ENCODE data around the gene TMEM163.

TMEM163 gene

DNA sequence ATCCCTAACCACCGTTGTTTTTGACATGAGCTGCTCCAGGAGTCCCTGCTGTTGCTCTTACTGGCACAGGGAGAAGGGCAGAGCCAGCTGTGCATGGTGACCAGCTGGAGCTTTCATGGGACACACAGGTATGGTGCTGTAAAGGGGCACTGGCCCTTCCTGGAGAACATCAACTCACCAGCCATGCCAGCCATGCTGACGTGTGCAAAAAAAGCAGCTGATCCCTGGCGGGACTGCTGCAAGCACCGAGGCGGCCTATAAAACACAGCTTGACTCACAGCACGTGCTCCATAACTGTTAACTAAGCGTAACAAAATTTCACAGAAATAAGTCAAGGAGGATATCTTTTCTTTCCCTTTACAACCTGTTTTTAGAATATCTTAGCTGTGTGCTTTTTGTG, 165.1 kb downstream of the TMEM163 start:
- ChIA-PET POLR2A (no interaction called here), CTCF (interaction anchor here (1.2 to 1.7 kb wide), 2 partner anchors 12 to 18 kb away, joined by 3 to 4 read pairs; no protein-coding TSS in a partner anchor)
- TF ChIP-seq, protein P1, sequence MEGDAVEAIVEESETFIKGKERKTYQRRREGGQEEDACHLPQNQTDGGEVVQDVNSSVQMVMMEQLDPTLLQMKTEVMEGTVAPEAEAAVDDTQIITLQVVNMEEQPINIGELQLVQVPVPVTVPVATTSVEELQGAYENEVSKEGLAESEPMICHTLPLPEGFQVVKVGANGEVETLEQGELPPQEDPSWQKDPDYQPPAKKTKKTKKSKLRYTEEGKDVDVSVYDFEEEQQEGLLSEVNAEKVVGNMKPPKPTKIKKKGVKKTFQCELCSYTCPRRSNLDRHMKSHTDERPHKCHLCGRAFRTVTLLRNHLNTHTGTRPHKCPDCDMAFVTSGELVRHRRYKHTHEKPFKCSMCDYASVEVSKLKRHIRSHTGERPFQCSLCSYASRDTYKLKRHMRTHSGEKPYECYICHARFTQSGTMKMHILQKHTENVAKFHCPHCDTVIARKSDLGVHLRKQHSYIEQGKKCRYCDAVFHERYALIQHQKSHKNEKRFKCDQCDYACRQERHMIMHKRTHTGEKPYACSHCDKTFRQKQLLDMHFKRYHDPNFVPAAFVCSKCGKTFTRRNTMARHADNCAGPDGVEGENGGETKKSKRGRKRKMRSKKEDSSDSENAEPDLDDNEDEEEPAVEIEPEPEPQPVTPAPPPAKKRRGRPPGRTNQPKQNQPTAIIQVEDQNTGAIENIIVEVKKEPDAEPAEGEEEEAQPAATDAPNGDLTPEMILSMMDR (IDR thresholded peaks at IDR 0.05; ENCODE audit: control extremely low read depth, extremely low read depth, low read depth, missing control alignments): no peak
- no peak for DNase-seq (ENCODE audit: extremely low spot score)

DNA sequence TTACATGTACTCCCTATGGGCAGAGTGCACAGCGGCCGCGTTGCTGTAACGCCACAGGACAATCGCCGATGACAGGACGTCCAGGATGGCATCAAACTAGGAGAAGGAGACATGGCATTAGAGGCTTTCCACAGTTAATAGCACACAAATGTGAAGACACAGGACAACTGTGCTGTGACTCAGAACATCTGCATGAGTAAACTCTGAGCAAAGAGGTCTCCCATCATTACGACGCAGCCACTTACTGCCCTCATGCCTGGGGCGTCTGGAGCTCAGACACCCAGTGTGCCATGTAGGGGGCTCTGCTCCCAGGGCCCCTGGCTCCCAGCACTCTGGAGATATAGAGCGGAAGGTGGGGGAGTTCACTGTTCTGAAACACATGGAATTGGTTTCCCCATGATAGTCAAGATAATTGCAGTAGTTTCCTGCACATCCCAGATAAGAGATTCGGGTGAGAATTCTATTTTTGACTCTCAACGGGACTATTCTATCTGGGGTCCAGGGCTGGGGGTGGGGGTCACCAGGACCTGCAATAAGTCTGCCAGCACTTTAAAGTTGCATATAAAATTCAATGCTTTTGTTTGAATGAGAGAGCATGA, 168.1 kb downstream of the TMEM163 start:
- DNase-seq (ENCODE audit: extremely low spot score): no peak
- ChIA-PET POLR2A (no interaction called here), CTCF (no interaction called here)
- TF ChIP-seq, protein P1 (IDR thresholded peaks at IDR 0.05; ENCODE audit: control extremely low read depth, extremely low read depth, low read depth, missing control alignments): no peak

DNA sequence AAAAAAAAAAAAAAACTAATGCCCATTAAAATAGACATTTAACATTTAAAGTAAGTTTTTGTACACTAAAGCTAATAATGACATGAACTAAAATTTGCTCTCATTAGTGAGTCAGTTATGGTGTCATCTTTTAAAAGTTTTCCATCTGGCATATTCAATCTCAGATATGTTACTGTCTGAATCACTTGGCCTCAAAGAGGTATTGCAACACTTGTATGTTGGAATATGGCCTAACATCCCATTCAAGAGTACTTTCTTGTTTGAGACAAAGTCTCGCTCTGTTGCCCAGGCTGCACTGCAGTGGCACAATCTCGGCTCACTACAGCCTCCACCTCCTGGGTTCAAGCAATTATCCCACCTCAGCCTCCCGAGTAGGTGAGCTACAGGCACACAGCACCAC, 169.7 kb downstream of the TMEM163 start:
- no peak for DNase-seq (ENCODE audit: extremely low spot score)
- CTCF ChIA-PET: interaction anchor here (0.8 kb wide), 1 partner anchor 18 kb away, joined by 3 read pairs; no protein-coding TSS in a partner anchor
- POLR2A ChIA-PET: no interaction called here
- TF ChIP-seq, protein P1 (IDR thresholded peaks at IDR 0.05; ENCODE audit: control extremely low read depth, extremely low read depth, low read depth, missing control alignments): no peak

DNA sequence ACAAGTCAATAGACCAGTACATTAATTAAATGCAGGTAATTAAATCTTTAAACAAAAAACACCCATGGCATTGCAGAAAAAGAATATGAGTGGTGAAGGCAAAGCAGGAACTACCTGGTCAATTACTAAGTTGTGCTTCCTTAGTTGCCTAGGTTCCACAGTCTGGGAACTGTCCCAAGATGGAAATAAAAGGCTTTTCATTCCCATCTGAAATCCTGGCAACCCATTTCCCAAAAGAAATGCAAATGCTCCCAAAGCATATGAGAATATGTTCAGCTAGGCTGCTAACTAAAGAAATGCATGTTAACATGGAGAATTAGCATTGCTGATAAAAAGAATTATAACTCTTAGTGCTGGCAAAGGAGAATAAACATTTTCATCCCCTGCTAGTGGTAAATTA, 177.8 kb downstream of the TMEM163 start:
- no peak for DNase-seq (ENCODE audit: extremely low spot score)
- ChIA-PET POLR2A (no interaction called here), CTCF (no interaction called here)
- TF ChIP-seq, protein P1 (IDR thresholded peaks at IDR 0.05; ENCODE audit: control extremely low read depth, extremely low read depth, low read depth, missing control alignments): no peak

DNA sequence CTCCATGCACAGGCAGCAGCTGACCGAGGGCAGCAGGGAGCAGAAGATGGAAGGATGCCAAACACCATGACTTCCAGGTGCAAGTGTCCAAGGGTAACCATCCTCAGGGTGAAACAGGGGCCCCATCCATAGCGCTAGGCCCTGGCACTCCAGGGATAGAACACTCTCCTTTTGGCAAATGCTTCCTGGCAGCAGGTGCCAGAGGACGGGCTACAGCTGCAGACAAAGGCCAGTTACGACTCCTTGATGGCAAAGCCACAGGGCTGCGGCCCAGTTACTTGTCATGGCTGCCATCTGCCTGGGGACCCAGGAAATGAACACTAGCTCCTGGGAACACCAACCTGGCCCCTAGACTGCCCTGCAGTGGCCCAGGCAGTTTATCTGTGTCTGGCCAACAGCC, 178.8 kb downstream of the TMEM163 start:
- TF ChIP-seq, protein P1 (IDR thresholded peaks at IDR 0.05; ENCODE audit: control extremely low read depth, extremely low read depth, low read depth, missing control alignments): no peak

DNA sequence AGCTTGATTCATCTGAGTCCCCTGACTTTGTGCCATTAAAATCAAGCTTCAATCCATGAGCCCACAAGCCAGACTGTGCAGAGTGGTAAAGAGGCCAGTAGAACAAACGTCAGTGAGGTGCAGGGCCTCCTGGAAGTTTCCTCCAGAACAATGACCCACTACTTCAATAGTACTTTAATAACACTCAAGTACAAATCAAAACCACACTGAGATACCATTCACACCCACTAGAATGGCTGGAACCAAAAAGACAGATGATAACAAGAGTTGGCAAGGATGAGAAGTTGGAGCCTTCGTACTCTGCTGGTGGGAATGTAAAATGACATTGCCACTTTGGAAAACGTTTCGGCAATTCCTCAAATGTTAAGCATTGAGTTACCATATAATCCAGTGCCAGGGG, 181.1 kb downstream of the TMEM163 start:
- TF ChIP-seq, protein P1 (IDR thresholded peaks at IDR 0.05; ENCODE audit: control extremely low read depth, extremely low read depth, low read depth, missing control alignments): no peak

More for the DNA sequence above, 178.8 kb downstream of the TMEM163 start:
- ChIA-PET POLR2A (no interaction called here), CTCF (no interaction called here)
- DNase-seq (ENCODE audit: extremely low spot score): no peak

More for the DNA sequence above, 181.1 kb downstream of the TMEM163 start:
- ChIA-PET CTCF (no interaction called here), POLR2A (no interaction called here)
- no peak for DNase-seq (ENCODE audit: extremely low spot score)
